ENCODE measurements around the gene TRAF5.
"Not testable (repeated sequence)": the region's sequence is repeated elsewhere in the genome, so short reads cannot be mapped to it uniquely, and the experiment has no call there.

TRAF5 gene

DNA sequence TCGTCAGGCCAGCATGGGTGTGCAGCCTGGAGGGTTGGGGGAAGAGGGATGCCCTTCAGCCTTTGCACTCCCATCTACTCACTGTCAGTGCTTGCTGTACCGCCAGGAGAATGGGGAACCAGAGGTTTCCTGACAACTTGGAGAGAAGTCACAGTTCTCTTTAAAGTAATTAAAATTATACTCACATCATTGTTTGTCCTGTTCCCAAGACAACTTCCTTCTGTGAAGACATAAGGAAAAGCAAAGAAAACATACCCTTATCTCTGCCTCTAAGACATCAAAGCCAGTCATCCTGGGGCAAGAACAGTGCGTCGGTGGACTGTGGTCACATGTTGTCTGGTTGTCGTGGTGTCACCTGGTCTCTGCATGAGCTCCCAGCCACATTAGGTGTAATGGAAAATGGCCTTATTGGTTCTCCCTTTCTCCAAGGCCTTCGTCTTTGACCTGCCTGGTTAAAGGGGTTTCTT lies 17.6 kb downstream of the TRAF5 start:
- no peak for DNase-seq (ENCODE audit: insufficient read length, low spot score)
- no peak for FAIRE-seq

GRCh38 chr1:211345719-211346118 lies 19.1 kb downstream of the TRAF5 start:
- DNase-seq (ENCODE audit: insufficient read length, low spot score) = no peak
- no peak for FAIRE-seq

DNA sequence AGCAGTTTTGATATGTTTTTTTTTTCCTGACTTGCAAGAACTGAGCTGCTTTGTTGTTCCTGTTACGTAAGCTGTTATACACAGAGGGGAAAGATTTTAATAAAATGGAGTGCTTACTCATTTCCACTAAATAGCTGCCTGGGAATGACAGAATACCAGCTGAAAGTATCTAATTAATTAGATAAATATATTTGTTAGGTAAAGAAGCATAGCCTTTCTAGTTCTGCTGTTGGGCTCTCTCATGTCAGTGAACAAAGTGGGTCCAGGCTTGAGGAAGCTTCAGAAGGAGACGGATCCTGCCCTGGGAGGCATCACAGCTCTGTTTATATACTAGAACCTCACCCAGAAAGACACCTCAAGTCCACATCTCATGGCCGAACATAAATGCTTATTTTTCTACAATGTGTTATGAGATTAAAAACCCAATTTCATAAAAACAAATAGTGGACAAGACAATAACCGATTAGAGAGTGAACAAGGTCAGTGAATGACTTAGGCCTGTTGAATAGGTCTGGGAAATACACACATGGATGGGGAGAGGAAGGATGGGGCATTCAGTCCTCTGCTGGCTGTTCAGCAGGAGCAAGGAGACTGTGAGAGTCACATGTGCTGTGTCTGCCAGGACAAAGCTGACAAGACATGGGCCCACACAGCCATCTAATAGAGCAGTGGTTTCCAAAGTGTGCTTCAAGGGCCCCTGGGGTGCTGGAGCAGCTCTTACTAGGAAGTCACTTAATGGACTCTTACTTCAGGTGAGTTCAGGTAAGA lies 20.6 kb downstream of the TRAF5 start:
- DNase-seq (ENCODE audit: insufficient read length, low spot score) (no peak), FAIRE-seq (no peak)

- FAIRE-seq = no peak
- no peak for DNase-seq (ENCODE audit: insufficient read length, low spot score)
These were observed 21.9 kb downstream of the TRAF5 start for GRCh38 chr1:211348547-211348946.

- FAIRE-seq = no peak
These were observed 23.1 kb downstream of the TRAF5 start for GRCh38 chr1:211349741-211350140.

GRCh38 chr1:211352055-211352454 lies 25.4 kb downstream of the TRAF5 start:
- not testable (repeated sequence) for FAIRE-seq; DNase-seq (ENCODE audit: insufficient read length, low spot score)

More at GRCh38 chr1:211349741-211350140, 23.1 kb downstream of the TRAF5 start:
- no peak for DNase-seq (ENCODE audit: insufficient read length, low spot score)

DNA sequence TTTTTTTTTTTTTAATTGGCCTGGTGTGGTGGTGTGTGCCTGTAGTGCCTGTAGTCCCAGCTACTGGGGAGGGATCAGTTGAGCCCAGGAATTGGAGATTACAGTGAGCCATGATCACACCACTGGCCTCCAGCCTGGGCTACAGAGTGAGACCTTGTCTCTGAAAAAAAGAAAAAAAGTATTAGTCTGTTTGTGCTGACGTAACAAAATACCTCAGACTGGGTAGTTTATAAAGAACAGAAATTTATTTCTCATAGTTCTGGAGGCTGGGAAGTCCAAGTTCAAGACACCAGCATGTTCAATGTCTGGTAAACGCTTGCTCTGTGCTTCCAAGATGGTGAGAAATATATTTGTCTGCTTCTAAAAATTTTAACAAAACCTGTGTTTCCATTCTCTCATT lies 25.8 kb downstream of the TRAF5 start:
- FAIRE-seq (no peak), DNase-seq (ENCODE audit: insufficient read length, low spot score) (no peak)

- FAIRE-seq (peak; percentile 76), DNase-seq (ENCODE audit: insufficient read length, low spot score) (peak; percentile 54)
These were observed 26.4 kb downstream of the TRAF5 start for GRCh38 chr1:211352985-211353515.

GRCh38 chr1:211353562-211354212 lies 27.1 kb downstream of the TRAF5 start:
- FAIRE-seq (no peak), DNase-seq (ENCODE audit: insufficient read length, low spot score) (no peak)

GRCh38 chr1:211355873-211356272 lies 29.2 kb downstream of the TRAF5 start:
- no peak for FAIRE-seq
- DNase-seq (ENCODE audit: insufficient read length, low spot score) = no peak

- DNase-seq (ENCODE audit: insufficient read length, low spot score) (no peak), FAIRE-seq (no peak)
These were observed 30.2 kb downstream of the TRAF5 start for GRCh38 chr1:211356723-211357407.

DNA sequence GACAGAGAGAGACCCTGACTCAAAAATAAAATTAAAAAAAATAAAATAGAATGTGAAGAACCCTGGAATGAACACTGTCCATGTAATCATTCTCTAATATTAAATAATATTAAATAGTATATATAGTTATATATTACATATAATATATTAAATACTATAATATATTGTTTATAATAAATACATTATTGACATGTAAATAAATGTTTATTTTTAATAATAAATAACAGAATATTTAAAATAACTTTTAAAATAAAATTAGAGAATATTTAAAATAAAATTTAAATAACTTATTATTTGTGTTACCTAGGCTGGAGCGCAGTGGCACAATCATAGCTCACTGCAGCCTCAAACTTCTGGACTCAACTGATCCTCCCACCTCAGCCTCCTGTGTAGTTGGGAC lies 32.1 kb downstream of the TRAF5 start:
- FAIRE-seq = no peak

GRCh38 chr1:211359876-211360275 lies 33.2 kb downstream of the TRAF5 start:
- FAIRE-seq (no peak), DNase-seq (ENCODE audit: insufficient read length, low spot score) (no peak)

More for the DNA sequence above, 32.1 kb downstream of the TRAF5 start:
- DNase-seq (ENCODE audit: insufficient read length, low spot score) = no peak

GRCh38 chr1:211361202-211361601 lies 34.6 kb downstream of the TRAF5 start:
- DNase-seq (ENCODE audit: insufficient read length, low spot score) (no peak), FAIRE-seq (no peak)

DNA sequence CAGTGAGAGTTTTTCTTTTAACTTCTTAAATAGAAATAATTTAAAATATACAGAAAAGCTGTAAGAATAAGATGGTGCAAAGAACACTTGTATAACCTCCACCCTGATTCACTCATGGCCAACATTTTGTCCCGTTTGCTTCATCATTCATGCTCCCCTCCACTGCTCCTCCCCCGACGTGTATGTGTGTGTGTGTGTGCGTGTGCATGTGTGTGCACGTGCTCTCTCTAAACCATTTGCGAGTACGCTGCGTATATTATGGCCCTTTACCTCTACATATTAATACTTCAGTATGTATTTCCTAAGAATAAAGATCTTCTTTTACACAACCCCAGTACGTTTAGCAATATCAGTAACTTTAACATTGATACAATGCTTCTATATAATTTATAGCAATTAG lies 43.0 kb downstream of the TRAF5 start:
- FAIRE-seq (no peak), DNase-seq (ENCODE audit: insufficient read length, low spot score) (no peak)

DNA sequence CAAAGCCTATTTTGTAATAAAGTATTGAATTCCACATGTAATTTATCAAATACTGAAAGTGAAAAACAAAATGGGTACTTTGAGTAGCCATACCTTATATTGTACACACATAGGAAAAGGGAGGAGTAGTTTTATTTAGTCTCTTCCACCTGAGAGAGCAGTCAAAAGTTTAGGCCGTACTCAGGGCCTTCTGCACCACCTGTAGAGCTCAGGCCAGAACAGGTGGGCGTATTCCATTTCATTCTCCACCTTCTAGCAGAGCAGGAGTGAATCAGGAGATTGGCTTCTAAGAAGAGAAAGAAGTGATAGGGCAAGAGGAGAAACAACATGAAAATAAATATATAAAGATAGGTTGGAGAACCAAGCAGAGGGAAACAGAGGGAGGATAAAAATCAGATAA lies 44.0 kb downstream of the TRAF5 start:
- FAIRE-seq (no peak), DNase-seq (ENCODE audit: insufficient read length, low spot score) (no peak)

GRCh38 chr1:211371406-211372105 lies 44.9 kb downstream of the TRAF5 start:
- peak; percentile 42 for FAIRE-seq
- no peak for DNase-seq (ENCODE audit: insufficient read length, low spot score)

GRCh38 chr1:211372463-211372862 lies 45.8 kb downstream of the TRAF5 start:
- DNase-seq (ENCODE audit: insufficient read length, low spot score) (no peak), FAIRE-seq (no peak)

DNA sequence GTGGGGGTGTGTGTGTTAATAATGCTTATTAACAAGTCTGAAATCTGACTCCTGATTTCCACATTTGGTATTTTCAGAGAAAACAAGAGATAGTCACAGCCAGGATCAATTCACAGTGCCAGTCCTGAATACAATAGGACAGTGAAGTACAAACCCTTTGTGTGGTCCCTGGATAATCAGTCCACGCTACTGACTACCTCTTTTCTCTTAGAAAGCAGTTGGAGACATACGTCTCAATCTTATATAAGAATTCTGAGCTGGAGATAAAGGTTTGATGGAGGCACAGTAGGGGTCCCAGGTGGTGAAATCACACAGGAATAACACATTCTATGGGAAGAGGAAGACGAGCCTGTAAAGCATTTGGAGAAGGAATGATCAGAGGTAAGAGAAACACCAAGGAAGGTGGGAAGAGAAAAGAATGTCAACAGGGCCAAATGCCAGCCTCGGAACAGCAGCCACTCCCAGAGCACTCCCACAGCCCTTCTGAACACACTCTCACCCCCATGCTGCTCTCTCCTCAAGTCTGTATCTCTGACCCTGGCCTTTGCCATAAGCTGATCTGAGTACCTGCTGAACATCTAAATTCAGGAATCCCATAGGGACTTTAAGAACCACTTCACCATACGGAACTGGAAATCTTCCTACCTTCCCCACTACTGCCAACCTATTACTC lies 48.6 kb downstream of the TRAF5 start:
- FAIRE-seq (no peak), DNase-seq (ENCODE audit: insufficient read length, low spot score) (no peak)

DNA sequence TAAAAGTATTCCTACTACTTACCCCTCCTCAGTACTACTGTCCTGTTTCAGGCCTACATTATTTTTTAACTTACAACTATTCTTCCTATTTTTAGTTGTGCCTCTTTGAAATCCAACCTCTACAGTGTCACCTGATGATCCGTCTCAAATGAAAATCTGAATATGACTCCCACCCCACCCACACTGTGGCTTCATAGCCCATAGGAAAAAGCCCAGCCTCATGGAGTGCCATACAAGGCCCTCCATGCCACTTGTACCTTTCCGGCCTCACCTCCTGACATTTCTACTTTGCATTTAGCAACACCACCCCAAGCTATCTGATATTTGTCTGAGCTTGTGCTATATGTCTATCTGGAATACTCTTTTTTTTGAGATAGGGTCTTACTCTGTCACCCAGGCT lies 49.3 kb downstream of the TRAF5 start:
- FAIRE-seq (no peak), DNase-seq (ENCODE audit: insufficient read length, low spot score) (no peak)
